Right lobe of liver (tissue), 4 donors: ENCODE results near the gene ZIC1.

Source experiments
- POLR2A ChIP-seq: fragments of 450-650 bp; IDR thresholded peaks from one replicate; pipeline ENCODE4 v1.6.1; 2017; ENCODE audit warnings: antibody characterized with exemption, mild to moderate bottlenecking
- TF ChIP-seq, protein P1 (sequence below), 4 donors: fragments of 200-600 bp in 3 of 4; fragments of 450-650 bp in 1 of 4; IDR thresholded peaks; one replicate each; pipeline versions ENCODE4 v1.5.1 to v1.8.0; 2016 to 2022; ENCODE audit warnings: antibody characterized with exemption in 4 of 4, mild to moderate bottlenecking in 2 of 4
- donor health status: DM: no; HTN: no; CAD: no.
- donor health status: DM: no; HTN: no; CAD: no.
- donor health status: DM: no; HTN: yes; CAD: no.

DNA sequence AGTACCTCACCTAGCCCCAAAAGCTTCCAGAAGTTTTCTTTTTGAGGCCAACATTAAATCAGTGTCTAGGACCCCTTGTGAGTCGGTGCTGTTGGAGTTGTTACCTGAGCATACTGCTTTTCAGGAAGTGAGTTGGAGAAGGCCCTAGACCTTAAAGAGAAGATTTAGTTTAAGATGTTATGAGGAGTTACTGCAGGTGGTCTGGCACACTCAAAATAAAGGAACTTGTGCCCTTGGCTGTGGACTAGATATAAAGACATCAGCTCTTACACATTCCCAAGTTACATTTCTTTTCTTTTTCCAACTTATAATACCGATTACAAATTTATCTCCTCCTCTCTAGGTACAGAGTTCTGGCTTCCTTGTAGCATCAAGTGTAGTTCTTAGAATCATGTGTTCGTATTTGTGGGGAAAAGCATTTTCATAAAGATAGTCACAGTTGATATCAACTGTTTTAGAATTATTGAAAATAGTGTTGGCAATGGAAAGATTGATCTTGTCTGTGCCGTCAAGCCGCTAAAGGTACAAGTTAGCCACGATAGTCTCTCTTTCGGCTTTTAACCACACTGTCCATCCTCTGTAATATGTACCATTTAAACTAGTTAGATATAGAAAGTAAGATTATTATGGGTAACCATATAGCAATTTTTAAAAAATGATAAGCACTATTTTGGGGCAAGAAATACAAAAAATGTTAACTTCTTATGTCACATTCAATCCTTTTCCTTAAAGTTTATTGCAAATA lies 8.6 kb downstream of the ZIC1 start:
- TF ChIP-seq, protein P1, sequence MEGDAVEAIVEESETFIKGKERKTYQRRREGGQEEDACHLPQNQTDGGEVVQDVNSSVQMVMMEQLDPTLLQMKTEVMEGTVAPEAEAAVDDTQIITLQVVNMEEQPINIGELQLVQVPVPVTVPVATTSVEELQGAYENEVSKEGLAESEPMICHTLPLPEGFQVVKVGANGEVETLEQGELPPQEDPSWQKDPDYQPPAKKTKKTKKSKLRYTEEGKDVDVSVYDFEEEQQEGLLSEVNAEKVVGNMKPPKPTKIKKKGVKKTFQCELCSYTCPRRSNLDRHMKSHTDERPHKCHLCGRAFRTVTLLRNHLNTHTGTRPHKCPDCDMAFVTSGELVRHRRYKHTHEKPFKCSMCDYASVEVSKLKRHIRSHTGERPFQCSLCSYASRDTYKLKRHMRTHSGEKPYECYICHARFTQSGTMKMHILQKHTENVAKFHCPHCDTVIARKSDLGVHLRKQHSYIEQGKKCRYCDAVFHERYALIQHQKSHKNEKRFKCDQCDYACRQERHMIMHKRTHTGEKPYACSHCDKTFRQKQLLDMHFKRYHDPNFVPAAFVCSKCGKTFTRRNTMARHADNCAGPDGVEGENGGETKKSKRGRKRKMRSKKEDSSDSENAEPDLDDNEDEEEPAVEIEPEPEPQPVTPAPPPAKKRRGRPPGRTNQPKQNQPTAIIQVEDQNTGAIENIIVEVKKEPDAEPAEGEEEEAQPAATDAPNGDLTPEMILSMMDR (IDR thresholded peaks at IDR 0.05): no peak
- TF ChIP-seq POLR2A: no peak
